ENCODE data around the gene PTER.

Gene PTER

GRCh38 chr10:16544099-16544498 is 107.3 kb downstream of the PTER start:
- no peak for DNase-seq (ENCODE audit: low read depth in 2 of 2)

GRCh38 chr10:16544591-16544990 is 107.8 kb downstream of the PTER start:
- no peak for DNase-seq (ENCODE audit: low read depth in 2 of 2)

- DNase-seq (ENCODE audit: low read depth in 2 of 2): no peak
These were observed 108.4 kb downstream of the PTER start for GRCh38 chr10:16545116-16545736.

GRCh38 chr10:16547973-16548372 is 111.2 kb downstream of the PTER start:
- no peak for DNase-seq (ENCODE audit: low read depth in 2 of 2)

- DNase-seq (ENCODE audit: low read depth in 2 of 2): no peak
These were observed 122.5 kb downstream of the PTER start for GRCh38 chr10:16559236-16559773.

GRCh38 chr10:16562891-16563290 is 126.1 kb downstream of the PTER start:
- DNase-seq (ENCODE audit: low read depth in 2 of 2): no peak

Data from stimulated activated CD8-positive, alpha-beta memory T cell treated with anti-CD3 and anti-CD28 coated beads, Interleukin-15, amount 100 ng/mL, for 4 hours (primary cell).